ENCODE results near the gene SLC12A1. TPM values are rescaled to one million over a fixed set of nuclear protein-coding genes. Genes with fewer than 3 reads are reported as not detected.

Gene SLC12A1
- total RNA-seq, 1 experiment from 2014 or later = 0.15 TPM

DNA sequence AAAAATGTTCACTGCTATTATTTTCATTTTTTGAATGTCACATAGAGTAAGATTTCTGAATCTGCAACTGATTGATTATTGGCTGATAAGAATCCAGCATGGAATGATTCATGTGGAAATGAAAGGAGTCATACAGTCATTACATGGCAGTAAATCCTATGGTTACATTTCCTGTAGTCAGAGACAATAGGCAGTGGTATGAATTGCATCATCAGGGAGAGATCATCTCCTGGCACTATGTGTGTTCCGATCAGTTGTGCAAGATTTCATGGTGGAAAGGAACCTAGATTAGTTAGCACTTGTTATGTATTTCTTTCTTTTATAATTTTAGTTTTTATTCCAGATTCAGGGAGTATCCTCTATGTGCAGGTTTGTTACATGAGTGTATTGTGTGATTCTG, 38.8 kb downstream of the SLC12A1 start:
- ChIA-PET POLR2A (no interaction called here), CTCF (no interaction called here)
- no peak overlapping the region for H3K27ac Mint-ChIP-seq
- H3K27me3 Mint-ChIP-seq (ENCODE audit: low read depth) = no peaks in the 10 kb centered on the region
- no peaks in the 10 kb centered on the region for H3K4me1 Mint-ChIP-seq
- DNase-seq (ENCODE audit: low spot score) (no peak), ATAC-seq (no peak)
- no peak overlapping the region for H3K4me3 Mint-ChIP-seq
- no peaks in the 10 kb centered on the region for H3K9me3 Mint-ChIP-seq
- TF ChIP-seq ZBTB21 (CRISPR knock-in tag; IDR thresholded peaks at IDR 0.05; ENCODE audit: borderline replicate concordance) (no peak), NFE2L1 (CRISPR knock-in tag; IDR thresholded peaks at IDR 0.05) (no peak), MYBL2 (CRISPR knock-in tag; IDR thresholded peaks at IDR 0.05) (no peak), ELF4 (CRISPR knock-in tag; IDR thresholded peaks at IDR 0.05; ENCODE audit: low read depth) (no peak), PRRX2 (CRISPR knock-in tag; IDR thresholded peaks at IDR 0.05) (no peak), GABPB1 (CRISPR knock-in tag; IDR thresholded peaks at IDR 0.05) (no peak), ZNF121 (CRISPR knock-in tag; IDR thresholded peaks at IDR 0.05) (no peak), OVOL2 (CRISPR knock-in tag; IDR thresholded peaks at IDR 0.05; ENCODE audit: borderline replicate concordance) (no peak)
- TF ChIP-seq, protein P1, sequence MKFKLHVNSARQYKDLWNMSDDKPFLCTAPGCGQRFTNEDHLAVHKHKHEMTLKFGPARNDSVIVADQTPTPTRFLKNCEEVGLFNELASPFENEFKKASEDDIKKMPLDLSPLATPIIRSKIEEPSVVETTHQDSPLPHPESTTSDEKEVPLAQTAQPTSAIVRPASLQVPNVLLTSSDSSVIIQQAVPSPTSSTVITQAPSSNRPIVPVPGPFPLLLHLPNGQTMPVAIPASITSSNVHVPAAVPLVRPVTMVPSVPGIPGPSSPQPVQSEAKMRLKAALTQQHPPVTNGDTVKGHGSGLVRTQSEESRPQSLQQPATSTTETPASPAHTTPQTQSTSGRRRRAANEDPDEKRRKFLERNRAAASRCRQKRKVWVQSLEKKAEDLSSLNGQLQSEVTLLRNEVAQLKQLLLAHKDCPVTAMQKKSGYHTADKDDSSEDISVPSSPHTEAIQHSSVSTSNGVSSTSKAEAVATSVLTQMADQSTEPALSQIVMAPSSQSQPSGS (CRISPR knock-in tag; IDR thresholded peaks at IDR 0.05; ENCODE audit: borderline replicate concordance, low read depth) = no peak
- TF ChIP-seq, protein P2, sequence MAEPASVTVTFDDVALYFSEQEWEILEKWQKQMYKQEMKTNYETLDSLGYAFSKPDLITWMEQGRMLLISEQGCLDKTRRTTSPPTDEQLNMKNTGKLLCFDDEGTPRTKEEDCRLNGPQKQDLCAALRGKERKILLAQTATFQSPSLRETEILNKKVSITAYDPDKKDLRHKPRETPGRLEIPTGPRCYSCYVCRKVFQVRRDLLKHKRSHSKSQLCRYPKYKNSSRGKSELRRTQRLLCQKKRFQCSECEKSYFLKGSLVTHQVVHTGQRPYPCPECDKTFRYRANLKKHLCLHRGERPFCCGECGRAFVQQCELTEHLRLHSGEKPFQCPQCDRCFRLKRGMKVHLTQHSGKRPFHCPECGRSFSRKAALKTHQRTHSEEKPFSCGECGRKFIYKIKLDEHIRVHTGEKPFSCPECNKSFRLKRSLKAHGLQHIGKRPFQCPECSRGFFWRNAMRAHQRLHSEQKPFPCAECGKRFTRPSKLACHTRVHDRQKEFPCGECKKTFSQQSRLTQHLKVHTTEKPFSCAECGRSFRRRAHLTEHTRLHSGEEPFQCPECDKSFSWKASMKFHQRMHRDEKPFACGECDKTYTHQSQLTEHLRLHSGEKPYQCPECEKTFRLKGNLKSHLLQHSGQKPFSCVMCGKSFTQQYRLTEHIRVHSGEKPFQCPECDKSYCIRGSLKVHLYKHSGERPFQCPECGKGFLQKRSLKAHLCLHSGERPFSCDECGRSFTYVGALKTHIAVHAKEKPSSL (CRISPR knock-in tag; conservative IDR thresholded peaks at IDR 0.05) = no peak
- TF ChIP-seq, protein P3, sequence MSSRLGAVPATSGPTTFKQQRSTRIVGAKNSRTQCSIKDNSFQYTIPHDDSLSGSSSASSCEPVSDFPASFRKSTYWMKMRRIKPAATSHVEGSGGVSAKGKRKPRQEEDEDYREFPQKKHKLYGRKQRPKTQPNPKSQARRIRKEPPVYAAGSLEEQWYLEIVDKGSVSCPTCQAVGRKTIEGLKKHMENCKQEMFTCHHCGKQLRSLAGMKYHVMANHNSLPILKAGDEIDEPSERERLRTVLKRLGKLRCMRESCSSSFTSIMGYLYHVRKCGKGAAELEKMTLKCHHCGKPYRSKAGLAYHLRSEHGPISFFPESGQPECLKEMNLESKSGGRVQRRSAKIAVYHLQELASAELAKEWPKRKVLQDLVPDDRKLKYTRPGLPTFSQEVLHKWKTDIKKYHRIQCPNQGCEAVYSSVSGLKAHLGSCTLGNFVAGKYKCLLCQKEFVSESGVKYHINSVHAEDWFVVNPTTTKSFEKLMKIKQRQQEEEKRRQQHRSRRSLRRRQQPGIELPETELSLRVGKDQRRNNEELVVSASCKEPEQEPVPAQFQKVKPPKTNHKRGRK (CRISPR knock-in tag; IDR thresholded peaks at IDR 0.05; ENCODE audit: borderline replicate concordance) = no peak
- TF ChIP-seq, protein P4, sequence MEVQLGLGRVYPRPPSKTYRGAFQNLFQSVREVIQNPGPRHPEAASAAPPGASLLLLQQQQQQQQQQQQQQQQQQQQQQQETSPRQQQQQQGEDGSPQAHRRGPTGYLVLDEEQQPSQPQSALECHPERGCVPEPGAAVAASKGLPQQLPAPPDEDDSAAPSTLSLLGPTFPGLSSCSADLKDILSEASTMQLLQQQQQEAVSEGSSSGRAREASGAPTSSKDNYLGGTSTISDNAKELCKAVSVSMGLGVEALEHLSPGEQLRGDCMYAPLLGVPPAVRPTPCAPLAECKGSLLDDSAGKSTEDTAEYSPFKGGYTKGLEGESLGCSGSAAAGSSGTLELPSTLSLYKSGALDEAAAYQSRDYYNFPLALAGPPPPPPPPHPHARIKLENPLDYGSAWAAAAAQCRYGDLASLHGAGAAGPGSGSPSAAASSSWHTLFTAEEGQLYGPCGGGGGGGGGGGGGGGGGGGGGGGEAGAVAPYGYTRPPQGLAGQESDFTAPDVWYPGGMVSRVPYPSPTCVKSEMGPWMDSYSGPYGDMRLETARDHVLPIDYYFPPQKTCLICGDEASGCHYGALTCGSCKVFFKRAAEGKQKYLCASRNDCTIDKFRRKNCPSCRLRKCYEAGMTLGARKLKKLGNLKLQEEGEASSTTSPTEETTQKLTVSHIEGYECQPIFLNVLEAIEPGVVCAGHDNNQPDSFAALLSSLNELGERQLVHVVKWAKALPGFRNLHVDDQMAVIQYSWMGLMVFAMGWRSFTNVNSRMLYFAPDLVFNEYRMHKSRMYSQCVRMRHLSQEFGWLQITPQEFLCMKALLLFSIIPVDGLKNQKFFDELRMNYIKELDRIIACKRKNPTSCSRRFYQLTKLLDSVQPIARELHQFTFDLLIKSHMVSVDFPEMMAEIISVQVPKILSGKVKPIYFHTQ (CRISPR knock-in tag; IDR thresholded peaks at IDR 0.05) = no peak
- TF ChIP-seq, protein P5, sequence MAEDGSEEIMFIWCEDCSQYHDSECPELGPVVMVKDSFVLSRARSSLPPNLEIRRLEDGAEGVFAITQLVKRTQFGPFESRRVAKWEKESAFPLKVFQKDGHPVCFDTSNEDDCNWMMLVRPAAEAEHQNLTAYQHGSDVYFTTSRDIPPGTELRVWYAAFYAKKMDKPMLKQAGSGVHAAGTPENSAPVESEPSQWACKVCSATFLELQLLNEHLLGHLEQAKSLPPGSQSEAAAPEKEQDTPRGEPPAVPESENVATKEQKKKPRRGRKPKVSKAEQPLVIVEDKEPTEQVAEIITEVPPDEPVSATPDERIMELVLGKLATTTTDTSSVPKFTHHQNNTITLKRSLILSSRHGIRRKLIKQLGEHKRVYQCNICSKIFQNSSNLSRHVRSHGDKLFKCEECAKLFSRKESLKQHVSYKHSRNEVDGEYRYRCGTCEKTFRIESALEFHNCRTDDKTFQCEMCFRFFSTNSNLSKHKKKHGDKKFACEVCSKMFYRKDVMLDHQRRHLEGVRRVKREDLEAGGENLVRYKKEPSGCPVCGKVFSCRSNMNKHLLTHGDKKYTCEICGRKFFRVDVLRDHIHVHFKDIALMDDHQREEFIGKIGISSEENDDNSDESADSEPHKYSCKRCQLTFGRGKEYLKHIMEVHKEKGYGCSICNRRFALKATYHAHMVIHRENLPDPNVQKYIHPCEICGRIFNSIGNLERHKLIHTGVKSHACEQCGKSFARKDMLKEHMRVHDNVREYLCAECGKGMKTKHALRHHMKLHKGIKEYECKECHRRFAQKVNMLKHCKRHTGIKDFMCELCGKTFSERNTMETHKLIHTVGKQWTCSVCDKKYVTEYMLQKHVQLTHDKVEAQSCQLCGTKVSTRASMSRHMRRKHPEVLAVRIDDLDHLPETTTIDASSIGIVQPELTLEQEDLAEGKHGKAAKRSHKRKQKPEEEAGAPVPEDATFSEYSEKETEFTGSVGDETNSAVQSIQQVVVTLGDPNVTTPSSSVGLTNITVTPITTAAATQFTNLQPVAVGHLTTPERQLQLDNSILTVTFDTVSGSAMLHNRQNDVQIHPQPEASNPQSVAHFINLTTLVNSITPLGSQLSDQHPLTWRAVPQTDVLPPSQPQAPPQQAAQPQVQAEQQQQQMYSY (CRISPR knock-in tag; IDR thresholded peaks at IDR 0.05) = no peak
- TF ChIP-seq, protein P6, sequence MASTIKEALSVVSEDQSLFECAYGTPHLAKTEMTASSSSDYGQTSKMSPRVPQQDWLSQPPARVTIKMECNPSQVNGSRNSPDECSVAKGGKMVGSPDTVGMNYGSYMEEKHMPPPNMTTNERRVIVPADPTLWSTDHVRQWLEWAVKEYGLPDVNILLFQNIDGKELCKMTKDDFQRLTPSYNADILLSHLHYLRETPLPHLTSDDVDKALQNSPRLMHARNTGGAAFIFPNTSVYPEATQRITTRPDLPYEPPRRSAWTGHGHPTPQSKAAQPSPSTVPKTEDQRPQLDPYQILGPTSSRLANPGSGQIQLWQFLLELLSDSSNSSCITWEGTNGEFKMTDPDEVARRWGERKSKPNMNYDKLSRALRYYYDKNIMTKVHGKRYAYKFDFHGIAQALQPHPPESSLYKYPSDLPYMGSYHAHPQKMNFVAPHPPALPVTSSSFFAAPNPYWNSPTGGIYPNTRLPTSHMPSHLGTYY (CRISPR knock-in tag; IDR thresholded peaks at IDR 0.05) = no peak
- TF ChIP-seq, protein P7, sequence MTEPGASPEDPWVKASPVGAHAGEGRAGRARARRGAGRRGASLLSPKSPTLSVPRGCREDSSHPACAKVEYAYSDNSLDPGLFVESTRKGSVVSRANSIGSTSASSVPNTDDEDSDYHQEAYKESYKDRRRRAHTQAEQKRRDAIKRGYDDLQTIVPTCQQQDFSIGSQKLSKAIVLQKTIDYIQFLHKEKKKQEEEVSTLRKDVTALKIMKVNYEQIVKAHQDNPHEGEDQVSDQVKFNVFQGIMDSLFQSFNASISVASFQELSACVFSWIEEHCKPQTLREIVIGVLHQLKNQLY (CRISPR knock-in tag; IDR thresholded peaks at IDR 0.05) = no peak
- TF ChIP-seq, protein P8, sequence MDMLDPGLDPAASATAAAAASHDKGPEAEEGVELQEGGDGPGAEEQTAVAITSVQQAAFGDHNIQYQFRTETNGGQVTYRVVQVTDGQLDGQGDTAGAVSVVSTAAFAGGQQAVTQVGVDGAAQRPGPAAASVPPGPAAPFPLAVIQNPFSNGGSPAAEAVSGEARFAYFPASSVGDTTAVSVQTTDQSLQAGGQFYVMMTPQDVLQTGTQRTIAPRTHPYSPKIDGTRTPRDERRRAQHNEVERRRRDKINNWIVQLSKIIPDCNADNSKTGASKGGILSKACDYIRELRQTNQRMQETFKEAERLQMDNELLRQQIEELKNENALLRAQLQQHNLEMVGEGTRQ (CRISPR knock-in tag; IDR thresholded peaks at IDR 0.05) = no peak
- H3K36me3 Mint-ChIP-seq = no peaks in the 10 kb centered on the region

All from WTC11 (cell line).